Left colon (tissue), 2 donors: ENCODE measurements around the gene PEX13. TPM values are rescaled to one million over a fixed set of nuclear protein-coding genes. Genes with fewer than 3 reads are reported as not detected.
"Not testable (repeated sequence)": the region's sequence is repeated elsewhere in the genome, so short reads cannot be mapped to it uniquely, and the experiment has no call there.

Source experiments
- ATAC-seq: fragments of 200-7000 bp; cut with Tn5 transposase; one replicate; pipeline ENCODE4 v1.9.1; 2020; ENCODE audit warnings: mild to moderate bottlenecking, moderate library complexity
- DNase-seq, 2 donors: peaks; one replicate each; pipeline ENCODE4 v3.0.0-alpha.2; 2020
- intact Hi-C, 2 donors: fragments of 100-400 bp; cut with DNase I in 1 of 2; cut with micrococcal nuclease in 1 of 2; formaldehyde crosslinking; loops; one replicate each; pipeline versions ENCODE4 v1.11.2 to v1.14.0; 2022; cut with DNase I, micrococcal nuclease
- total RNA-seq, 2 donors: library from RNA; stranded (reverse); fragmentation: NEBNext Ultra II Directional; extraction: Animal tissue kit (Norgen Biotek cat#: 25700); gene quantifications; one replicate each; pipeline ENCODE4 v1.2.1, GENCODE V29; 2021
- donor health status: DM: no; HTN: no; CAD: no.
- donor health status: DM: yes; HTN: yes; CAD: no.

The PEX13 gene
- total RNA-seq, 2 donors from 2014 or later, result 30.1 to 33.3 TPM

GRCh38 chr2:60998628-60999545 is 18.6 kb upstream of the PEX13 start:
- intact Hi-C loops, result loop anchor here in 1 of 2 donors (2.0 to 10.0 kb wide), 2 partner anchors 204 to 292 kb away; no protein-coding TSS in a partner anchor
- peak; percentile 69 for ATAC-seq
- DNase-seq, result no peak

DNA sequence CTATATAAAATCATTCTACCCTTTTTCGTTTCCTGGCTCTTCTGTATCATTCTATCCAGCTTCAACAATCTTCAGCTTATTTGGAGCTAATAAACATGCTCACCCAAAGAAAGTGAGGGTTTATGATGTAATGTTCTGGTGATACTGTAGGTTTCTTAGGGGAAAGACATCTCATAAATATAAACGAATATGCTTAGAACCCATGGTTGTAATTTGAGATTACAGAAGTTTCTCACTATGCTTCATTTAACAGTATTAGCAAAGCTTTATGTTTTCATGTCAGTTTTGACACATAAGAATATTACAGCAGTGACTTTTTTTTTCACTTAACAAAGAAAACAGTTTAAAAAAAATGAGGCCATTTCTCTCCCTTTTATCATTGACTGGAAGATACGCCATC is 11.8 kb upstream of the PEX13 start:
- no peak for ATAC-seq
- intact Hi-C loops, result no loop called here
- DNase-seq, result no peak

DNA sequence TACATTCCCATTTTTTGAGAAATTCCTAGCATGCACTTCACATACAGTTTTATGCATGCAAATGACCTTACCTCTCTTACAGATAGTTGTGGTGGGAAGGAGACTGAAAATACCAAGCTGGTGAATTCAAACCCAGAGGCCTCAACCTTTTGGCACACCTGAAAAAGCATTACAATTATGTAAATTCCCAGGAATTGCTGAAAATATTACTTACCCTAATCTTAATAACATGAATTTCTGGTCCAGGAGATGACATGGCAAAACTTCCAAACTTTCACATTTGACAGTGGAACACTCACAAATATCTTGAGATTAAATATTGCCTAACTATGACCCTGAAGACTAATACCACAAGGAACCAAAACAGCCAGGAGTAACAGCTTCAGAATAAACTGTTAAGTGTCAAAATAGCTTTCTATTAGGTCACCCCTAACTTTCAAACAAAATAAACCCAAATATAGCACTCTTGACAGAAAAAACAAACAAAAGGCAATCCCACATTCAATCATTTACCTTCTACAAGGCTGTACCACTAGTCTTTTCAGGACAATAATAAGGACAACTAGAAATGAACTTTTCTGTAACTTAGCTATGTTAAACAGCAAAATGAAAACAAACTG is 10.9 kb upstream of the PEX13 start:
- no peak for DNase-seq
- intact Hi-C loops, result no loop called here
- ATAC-seq, result no peak

- ATAC-seq (no peak), DNase-seq (no peak)
- intact Hi-C loops, result no loop called here
Measured at GRCh38 chr2:61009355-61009754, 8.2 kb upstream of the PEX13 start.

DNA sequence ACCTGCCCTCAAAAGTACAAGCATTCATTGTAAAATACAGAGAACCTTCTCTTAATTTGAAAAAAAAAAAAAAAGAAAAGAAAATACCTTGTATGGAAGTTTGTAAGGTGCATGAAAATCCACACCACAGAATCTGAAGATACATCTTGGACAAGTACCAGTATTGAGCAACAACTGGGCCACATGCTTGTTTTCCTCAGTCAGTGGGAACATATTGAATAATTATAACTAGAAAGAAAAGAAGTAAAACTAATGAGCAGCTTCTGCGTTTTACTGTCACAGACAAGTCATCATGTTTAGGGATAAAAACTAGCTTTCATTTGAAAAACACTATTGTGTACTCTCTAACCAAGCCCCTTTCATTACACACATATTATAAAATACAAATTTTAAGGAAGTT is 5.8 kb upstream of the PEX13 start:
- intact Hi-C loops, result no loop called here
- DNase-seq (no peak), ATAC-seq (no peak)

GRCh38 chr2:61012303-61012702 is 5.2 kb upstream of the PEX13 start:
- ATAC-seq, DNase-seq, intact Hi-C loops: not testable (repeated sequence)

DNA sequence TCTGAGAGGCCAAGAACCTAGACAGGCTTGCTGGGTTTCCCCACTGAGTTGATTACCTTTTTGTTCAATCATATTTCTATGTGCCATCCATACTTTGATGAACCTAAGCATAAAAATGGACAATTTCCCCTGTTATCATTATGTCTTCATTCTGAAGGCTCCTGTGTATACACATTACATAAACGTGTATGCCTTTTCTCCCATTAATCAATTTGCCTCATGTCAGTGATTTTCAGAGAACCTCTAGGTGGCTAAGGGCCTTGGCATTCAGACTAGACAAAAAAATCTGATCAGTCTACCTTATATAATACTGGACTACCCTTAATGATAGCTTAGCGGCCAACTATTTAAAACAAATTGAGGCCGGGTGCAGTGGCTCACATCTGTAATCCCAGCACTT is 4.1 kb upstream of the PEX13 start:
- intact Hi-C loops, result no loop called here
- ATAC-seq (no peak), DNase-seq (no peak)

- intact Hi-C loops, result no loop called here
- no peak for ATAC-seq
Measured at GRCh38 chr2:61014763-61015162, 2.8 kb upstream of the PEX13 start.

GRCh38 chr2:61015976-61016375 is 1.5 kb upstream of the PEX13 start:
- ATAC-seq, result peak; percentile 23
- DNase-seq, result no peak
- intact Hi-C loops, result no loop called here

More at GRCh38 chr2:61014763-61015162, 2.8 kb upstream of the PEX13 start:
- no peak for DNase-seq

- intact Hi-C loops, result no loop called here
- no peak for DNase-seq
- peak; percentile 5 for ATAC-seq
Measured at GRCh38 chr2:61016392-61017002, 1.0 kb upstream of the PEX13 start.

- intact Hi-C loops, result no loop called here
- peak; percentile 83 to 93 for DNase-seq
- peak; percentile 80 for ATAC-seq
Measured at GRCh38 chr2:61017003-61017555, 441 bp upstream of the PEX13 start.

GRCh38 chr2:61018318-61018755 is 817 bp downstream of the PEX13 start:
- DNase-seq (no peak), ATAC-seq (no peak)
- intact Hi-C loops, result no loop called here

DNA sequence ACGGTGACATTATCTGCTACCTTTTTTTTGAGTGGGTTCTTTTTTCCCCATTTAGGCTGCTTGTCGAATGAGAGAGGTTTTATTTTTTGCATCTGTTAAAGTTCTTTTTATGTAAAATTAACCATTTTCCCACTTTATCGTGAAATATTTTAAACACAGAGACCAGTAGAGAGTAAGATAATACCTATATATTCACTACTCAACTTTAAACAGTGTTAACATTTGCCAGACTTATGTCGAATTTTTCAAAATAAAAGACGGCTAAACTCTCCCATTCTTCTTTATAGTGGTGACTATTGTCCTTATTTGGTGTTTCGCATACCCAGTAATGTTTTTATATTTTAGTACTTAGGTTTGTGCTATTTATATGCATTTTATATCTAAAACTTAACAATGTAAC is 1.3 kb downstream of the PEX13 start:
- intact Hi-C loops, result no loop called here
- no peak for DNase-seq
- no peak for ATAC-seq

DNA sequence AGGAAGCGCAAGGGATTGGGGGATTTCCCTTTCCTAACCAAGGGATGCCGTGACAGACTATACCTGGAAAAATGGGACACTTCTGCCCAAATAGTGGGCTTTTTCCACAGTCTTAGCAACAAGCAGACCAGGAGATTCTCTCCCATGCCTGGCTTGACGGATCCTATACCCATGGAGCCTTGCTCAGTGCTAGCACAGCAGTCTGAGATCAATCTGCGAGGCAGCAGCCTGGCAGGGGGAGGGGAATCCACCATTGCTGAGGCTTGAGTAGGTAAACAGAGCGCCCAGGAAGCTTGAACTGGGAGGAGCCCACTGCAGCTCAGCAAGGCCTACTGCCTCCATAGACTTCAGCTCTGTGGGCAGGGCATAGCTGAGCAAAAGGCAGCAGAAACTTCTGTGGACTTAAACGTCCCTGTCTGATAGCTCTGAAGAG is 3.7 kb downstream of the PEX13 start:
- intact Hi-C loops, result no loop called here
- DNase-seq, result no peak
- no peak for ATAC-seq

GRCh38 chr2:61023670-61024069 is 6.2 kb downstream of the PEX13 start:
- DNase-seq, result no peak
- ATAC-seq, result no peak
- intact Hi-C loops, result no loop called here

DNA sequence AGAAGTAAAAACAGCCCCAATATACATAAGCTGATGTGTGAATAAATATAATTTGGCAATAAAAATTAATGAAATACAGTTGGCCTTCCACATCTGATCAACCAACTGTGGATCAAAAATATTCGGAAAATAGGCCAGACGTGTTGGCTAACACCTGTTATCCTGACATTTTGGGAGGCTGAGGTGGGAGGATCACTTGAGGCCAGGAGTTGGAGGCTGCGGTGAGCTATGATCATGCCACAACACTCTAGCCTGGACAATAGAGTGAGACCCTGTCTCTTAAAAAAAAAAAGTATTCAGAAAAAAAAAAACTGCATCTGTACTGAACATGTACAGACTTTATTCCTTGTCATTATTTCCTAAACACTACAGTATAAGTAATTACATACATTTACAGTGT is 12.0 kb downstream of the PEX13 start:
- ATAC-seq (no peak), DNase-seq (no peak)
- intact Hi-C loops, result no loop called here

GRCh38 chr2:61034592-61034991 is 17.1 kb downstream of the PEX13 start:
- intact Hi-C loops, DNase-seq, ATAC-seq: not testable (repeated sequence)

- ATAC-seq, intact Hi-C loops, DNase-seq: not testable (repeated sequence)
Measured at GRCh38 chr2:61036643-61037042, 19.1 kb downstream of the PEX13 start.

DNA sequence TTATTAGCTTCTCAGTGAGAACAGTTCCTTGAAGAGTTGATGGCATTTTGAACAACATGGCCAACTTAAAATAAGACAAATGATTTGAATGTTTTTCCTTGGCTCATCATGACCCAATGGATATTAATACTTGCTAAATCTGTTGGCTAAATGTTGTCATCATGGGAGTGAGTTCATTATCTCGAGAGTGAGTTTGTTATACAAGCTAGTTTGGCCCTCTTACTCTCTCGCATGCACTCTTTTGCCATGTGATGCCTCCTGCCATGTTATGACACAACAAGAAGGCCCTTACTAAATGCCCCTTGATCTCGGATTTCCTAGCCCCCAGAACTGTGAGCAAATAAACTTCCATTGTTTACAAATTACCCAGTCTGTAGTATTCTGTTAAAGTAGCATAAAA is 25.3 kb downstream of the PEX13 start:
- intact Hi-C loops, result no loop called here
- ATAC-seq (no peak), DNase-seq (no peak)
